Astrocyte of the cerebellum (primary cell): ENCODE data around the gene NTM.

Source experiments
- DNase-seq: peaks from one replicate; pipeline ENCODE4 v3.0.0-alpha.2; 2011; ENCODE audit warnings: low read depth
- H3K4me3 ChIP-seq: 2 replicates; pipeline ENCODE4 v1.5.1; 2011; ENCODE audit warnings: mild to moderate bottlenecking, low read depth, low read length, moderate library complexity
- in situ Hi-C: cut with HindIII; loops from 2 replicates; pipeline ENCODE4 v1.10.0; 2017; ENCODE audit warnings: low sequenced_read_pairs
- TF ChIP-seq, protein P1 (sequence below): IDR thresholded peaks from 2 replicates; pipeline ENCODE4 v1.5.1; 2012; ENCODE audit warnings: low read length, low read depth, moderate library complexity, mild to moderate bottlenecking; ENCODE audit errors: missing control alignments

NTM gene

DNA sequence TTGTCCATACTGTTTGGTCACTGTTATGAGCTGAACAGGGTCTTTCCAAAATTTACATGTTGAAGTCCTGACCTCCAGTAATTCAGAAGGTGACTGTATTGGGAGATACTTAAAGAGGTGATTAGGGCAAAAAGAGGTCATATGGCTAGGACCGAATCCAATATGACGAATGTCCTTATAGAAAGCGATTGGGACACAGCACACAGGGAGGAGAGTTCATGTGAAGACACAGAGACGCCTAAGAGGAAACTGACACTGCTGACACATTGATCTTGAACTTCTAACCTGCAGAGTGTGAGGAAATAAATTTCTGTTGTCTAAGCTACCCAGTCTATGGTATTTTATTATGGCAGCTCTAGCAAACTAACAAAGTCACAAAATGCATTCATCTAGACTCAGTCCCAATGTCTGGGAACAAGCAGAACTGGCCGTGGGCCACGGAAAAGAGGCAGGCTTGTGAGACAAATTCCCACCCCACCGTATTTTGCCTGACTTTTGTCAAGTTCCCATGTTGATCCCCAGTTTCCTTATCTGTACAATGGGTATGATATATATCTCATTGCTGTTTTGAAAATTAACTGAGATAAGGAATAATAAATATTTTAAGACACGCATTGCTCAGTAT is 295.0 kb downstream of the NTM start:
- TF ChIP-seq, protein P1, sequence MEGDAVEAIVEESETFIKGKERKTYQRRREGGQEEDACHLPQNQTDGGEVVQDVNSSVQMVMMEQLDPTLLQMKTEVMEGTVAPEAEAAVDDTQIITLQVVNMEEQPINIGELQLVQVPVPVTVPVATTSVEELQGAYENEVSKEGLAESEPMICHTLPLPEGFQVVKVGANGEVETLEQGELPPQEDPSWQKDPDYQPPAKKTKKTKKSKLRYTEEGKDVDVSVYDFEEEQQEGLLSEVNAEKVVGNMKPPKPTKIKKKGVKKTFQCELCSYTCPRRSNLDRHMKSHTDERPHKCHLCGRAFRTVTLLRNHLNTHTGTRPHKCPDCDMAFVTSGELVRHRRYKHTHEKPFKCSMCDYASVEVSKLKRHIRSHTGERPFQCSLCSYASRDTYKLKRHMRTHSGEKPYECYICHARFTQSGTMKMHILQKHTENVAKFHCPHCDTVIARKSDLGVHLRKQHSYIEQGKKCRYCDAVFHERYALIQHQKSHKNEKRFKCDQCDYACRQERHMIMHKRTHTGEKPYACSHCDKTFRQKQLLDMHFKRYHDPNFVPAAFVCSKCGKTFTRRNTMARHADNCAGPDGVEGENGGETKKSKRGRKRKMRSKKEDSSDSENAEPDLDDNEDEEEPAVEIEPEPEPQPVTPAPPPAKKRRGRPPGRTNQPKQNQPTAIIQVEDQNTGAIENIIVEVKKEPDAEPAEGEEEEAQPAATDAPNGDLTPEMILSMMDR: no peak
- in situ Hi-C loops: loop anchor here (25.0 kb wide), 1 partner anchor 603 kb away; no protein-coding TSS in a partner anchor
- no peak overlapping the region for H3K4me3 ChIP-seq
- DNase-seq: no peak

DNA sequence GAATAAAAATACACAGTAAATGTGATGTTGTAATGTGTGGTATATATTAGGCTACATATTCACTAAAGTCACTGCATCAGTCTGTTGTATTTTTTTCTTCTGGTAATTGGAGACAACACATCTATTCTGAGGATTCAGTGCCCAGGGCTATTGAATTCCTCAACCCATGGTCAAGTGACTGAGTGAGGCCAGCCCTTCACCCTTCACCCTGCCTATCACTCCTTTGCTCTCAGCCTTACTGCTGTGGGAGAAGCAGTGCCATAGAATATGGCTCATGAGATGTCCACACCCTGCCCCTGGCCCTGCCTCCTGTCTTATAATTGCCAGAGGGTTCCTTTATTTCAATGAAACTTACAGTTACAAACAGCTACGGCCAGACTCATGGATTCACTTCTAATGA is 295.6 kb downstream of the NTM start:
- DNase-seq: no peak
- no peak overlapping the region for H3K4me3 ChIP-seq
- TF ChIP-seq, protein P1: no peak
- in situ Hi-C loops: loop anchor here (25.0 kb wide), 1 partner anchor 604 kb away; no protein-coding TSS in a partner anchor

DNA sequence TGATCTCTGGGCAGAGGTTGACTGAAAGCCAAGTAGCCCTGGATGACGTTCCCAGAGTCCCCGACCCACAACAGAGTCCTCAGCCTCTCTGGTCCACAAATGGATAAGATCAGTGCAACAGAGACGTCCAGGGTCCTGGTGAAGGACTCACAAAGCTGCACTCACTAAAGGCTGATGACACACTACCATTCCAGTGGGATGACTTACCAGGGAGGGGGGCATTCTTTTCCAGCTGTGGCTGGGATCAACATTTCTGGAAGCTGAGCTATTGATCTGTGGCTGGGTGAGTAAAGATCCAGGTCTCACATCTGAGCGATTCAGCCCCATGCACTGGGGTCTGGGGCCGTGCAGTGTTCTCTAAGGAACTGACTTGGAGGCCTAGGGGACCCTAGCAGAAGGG is 296.2 kb downstream of the NTM start:
- in situ Hi-C loops: loop anchor here (25.0 kb wide), 1 partner anchor 604 kb away; no protein-coding TSS in a partner anchor
- H3K4me3 ChIP-seq: no peak overlapping the region
- TF ChIP-seq, protein P1: no peak
- no peak for DNase-seq

DNA sequence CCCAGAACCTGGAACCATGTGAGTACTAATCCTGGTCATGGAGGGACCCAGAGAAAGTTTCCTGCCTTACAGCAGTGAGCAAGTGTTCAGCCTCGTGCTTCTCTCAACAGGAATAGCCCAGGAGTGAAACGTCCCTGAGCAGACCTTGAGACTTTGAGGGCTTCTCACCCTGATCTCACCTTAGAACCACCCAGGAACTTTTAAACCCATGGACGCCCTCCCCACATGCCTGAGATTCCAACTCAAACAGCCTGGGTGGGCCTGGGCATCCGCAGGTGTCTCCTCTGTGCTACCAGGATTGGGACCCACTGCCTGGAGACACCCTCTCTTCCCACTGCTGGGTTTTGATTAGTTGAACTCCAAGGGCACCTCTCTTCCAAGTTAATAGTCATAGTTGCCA is 297.2 kb downstream of the NTM start:
- no peak overlapping the region for H3K4me3 ChIP-seq
- TF ChIP-seq, protein P1: no peak
- in situ Hi-C loops: loop anchor here (25.0 kb wide), 1 partner anchor 605 kb away; no protein-coding TSS in a partner anchor
- DNase-seq: no peak

DNA sequence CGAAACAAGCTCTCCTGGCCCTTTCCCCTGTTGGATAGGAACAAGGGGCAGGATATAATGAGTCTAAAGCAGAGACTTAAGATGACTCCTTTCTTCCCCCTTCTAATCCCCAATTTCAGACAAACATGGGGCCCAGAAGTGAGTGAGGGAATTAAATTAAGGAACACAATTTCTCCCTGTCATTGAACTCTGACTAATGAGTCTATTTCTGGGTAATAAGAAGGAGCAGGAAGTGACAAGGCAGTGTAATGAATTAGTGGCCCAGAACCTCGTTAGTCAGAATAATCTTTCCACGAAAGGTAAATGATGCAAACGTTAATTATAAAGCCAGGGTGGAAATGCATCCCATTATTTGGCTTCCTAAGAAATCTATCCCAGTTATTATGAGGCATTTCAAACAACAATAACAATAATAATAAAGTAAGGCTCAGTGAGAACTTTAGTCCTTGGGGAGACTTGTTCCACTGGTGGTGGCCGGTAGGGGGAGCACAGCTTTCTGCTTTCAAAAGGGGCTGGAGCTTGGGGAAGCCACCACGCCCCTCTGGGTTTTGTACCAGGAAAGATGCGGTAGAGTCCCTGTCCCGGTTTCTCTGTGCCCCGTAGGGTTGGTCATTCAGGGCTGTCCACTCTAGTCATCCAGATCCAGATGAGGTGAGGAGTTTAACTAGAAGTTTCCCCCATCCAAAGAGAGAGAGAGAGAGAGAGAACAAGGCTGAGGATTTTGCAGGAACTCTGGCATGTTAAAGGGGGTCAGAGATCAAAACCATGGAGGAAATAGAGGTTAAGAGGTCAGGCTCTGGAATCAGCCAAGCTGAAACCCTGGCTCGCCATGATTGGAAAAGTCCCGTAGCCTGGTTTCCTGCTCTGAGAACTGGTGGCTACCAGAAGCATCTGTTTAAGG is 298.3 kb downstream of the NTM start:
- no peak for DNase-seq
- in situ Hi-C loops: loop anchor here (25.0 kb wide), 1 partner anchor 606 kb away; no protein-coding TSS in a partner anchor
- TF ChIP-seq, protein P1: peak; percentile 60
- no peak overlapping the region for H3K4me3 ChIP-seq

DNA sequence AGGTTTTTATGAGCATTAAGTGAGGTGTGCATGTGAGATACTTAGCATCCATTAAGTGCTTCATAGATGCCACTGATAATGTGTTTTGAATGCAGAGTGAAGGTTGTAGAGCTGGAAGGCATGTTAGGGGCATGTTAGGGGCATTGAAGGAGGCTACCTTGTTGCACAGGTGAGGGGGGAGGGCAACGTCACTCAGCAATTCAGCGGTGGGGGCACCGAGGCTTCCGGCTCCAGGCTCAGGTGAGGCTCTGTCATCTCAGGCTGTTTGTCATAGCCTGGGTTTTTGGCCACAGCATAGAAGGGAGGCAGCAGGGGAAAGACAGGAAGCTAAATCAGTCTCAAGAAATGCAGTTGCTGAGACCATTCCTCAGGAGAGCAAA is 299.0 kb downstream of the NTM start:
- no peak for DNase-seq
- TF ChIP-seq, protein P1: no peak
- no peak overlapping the region for H3K4me3 ChIP-seq
- in situ Hi-C loops: loop anchor here (25.0 kb wide), 1 partner anchor 607 kb away; no protein-coding TSS in a partner anchor
